ENCODE results near the gene TNFSF18.

DNA sequence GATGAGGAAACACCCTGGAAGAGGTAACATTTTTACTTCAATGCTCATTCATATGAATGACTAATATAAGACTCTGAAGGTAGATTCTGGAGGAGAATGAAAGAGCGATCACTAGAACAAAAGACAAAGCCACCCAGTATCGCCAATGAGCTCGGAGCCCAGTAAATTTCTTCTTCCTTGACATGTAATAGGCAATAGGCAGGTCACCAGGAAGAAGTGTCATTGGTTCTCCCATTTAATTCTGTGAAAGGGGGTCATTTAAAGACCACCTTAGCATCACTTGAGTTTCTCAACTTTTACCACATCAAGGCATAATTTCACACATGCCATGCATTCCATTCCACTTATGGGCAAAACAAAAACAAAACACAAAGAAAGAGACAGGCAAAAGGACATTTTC is 7.9 kb downstream of the TNFSF18 start:
- TF ChIP-seq RFX5 (IDR thresholded peaks at IDR 0.05) (no peak), EHMT2 (IDR thresholded peaks at IDR 0.05; ENCODE audit: low read depth) (no peak)
- TF ChIP-seq, protein P1, sequence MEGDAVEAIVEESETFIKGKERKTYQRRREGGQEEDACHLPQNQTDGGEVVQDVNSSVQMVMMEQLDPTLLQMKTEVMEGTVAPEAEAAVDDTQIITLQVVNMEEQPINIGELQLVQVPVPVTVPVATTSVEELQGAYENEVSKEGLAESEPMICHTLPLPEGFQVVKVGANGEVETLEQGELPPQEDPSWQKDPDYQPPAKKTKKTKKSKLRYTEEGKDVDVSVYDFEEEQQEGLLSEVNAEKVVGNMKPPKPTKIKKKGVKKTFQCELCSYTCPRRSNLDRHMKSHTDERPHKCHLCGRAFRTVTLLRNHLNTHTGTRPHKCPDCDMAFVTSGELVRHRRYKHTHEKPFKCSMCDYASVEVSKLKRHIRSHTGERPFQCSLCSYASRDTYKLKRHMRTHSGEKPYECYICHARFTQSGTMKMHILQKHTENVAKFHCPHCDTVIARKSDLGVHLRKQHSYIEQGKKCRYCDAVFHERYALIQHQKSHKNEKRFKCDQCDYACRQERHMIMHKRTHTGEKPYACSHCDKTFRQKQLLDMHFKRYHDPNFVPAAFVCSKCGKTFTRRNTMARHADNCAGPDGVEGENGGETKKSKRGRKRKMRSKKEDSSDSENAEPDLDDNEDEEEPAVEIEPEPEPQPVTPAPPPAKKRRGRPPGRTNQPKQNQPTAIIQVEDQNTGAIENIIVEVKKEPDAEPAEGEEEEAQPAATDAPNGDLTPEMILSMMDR (IDR thresholded peaks at IDR 0.05) = no peak

All from A549 (cell line).